DLD1 (cell line): ENCODE measurements around the gene GCN1.

Experiments used
- in situ Hi-C: cut with HindIII; loops from 2 replicates; pipeline ENCODE4 v1.10.0; 2017; ENCODE audit warnings: low sequenced_read_pairs

The GCN1 gene

DNA sequence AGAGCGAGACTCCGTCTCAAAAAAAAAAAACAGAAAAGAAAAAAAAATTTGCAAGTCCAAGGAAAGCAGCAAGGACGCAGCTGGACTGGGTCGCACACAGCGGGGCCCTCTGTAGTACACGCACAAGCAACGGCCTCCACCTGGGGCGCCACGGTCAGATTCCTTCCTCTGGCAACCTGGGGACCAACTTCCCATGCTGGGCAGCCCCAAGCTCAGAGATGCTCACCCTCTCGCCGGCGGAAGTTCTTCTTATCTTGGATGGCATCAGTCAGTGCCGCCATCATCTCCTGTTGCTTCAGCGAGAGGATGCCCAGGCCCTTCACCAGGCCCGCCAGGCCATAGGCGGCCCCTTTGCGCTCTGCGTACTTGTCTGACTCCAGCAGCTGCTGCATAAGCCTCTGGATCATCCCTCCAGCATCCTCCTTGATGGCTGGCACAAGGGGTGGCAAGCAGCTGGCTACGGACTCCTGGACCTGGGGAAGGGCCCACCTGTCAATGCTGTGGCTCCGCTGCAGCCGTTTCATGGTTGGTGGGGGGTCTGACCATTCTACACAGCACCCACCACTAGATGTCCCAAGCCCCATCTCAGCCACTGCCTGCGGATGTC lies 43.5 kb downstream of the GCN1 start:
- in situ Hi-C loops, result no loop called here

DNA sequence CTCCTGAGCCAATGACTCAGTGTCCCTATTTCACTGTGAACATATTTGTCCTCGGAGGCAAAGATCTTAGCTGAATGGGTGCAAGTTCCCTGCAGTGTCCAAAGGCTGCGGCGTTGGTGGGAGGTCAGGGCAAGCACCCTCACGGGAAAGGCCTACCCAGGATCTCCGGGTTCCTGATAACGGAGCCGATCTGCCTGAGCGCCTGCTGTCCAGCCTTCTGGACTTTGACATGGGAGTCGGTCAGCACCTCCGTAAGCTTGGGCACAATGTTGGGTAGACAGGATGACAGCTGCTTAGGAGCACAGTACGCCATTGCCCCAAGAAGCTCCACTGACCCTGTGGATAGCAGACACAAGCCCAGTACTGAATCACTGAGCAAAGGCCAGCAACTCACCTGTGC lies 46.5 kb downstream of the GCN1 start:
- in situ Hi-C loops, result no loop called here

DNA sequence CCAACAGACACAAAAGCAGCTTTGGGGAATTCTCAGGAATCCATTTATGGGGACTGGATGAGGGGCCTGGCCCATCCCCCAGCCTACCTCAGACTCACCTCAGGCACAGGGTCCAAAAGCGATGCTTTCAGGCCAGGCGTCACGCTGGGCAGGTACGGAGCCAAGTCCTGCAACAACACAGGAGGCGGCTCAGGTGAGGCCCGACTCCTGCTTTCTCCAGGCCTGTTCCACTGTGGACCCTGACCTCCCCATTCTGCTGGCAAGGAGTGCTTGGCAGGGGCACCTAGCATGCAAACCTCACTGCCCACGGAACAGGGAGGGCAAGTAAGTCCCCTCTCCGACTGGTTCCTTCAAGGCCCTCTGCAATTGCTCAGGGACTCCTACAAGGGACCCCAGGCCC lies 49.4 kb downstream of the GCN1 start:
- in situ Hi-C loops, result no loop called here

DNA sequence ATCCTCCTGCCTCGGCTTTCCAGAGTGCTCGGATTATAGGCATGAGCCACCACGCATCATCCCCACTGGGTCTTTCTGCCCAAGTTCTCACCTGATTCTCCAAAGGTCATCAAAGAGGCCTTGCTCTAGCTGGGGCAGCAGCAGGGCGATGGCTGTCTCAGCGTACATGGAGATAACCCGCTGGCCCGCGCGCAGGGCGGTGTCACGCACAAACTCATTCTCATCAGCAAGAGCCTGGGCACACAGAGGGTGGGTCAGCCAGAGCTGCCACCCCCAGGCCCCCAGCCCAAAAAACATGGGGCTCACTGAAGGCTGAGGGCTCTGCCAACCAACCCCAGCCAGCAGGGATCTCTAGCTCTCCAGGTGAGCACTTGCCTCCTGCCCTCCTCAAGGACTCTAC lies 50.3 kb downstream of the GCN1 start:
- in situ Hi-C loops, result no loop called here

DNA sequence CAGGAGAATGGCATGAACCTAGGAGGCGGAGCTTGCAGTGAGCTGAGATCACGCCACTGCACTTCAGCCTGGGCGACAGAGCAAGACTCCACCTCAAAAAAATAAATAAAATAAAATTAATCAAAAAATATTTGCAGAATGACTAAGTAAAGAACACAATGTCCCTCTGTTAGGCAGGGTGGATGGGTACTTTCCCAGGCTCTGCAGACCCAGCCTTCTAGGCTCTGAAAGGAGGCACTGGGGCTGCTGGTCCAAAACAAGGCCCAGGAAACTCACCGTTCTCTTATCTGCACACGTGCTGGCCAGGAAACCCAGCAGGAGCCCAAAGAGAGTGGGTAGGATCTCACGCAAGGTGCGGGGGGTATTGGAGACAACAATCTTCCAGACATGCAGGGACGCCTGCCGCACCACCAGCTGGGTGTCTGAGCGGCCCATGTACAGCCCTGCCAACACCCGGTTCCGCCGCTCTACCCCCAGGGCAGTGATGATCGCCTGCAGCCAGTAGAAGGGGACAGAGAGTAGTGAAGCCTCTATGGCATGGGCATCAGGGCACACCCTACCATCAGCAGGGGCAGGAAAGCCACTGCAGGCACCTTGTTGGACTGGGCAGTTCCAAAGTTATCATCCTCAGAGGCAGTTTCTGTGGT lies 52.2 kb downstream of the GCN1 start:
- in situ Hi-C loops, result no loop called here

DNA sequence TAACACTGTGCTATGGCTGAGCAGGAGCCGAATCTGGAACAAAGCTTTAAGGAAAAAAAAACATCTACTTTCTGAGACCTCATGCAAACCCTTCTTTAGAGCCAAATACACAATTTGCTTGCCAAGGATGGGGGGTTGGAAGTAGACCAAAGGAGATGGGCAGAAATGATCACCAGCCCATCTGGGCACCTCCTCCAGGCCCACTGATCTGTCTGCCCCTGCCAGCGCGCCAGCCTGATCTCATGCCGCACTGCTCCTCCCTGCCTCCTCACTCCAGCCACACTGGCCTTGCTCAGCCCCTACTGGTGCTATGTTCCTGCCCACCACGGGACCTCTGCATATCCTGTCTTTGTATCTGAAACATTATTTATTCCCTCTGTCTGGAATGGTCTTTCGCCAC lies 53.2 kb downstream of the GCN1 start:
- in situ Hi-C loops, result no loop called here

DNA sequence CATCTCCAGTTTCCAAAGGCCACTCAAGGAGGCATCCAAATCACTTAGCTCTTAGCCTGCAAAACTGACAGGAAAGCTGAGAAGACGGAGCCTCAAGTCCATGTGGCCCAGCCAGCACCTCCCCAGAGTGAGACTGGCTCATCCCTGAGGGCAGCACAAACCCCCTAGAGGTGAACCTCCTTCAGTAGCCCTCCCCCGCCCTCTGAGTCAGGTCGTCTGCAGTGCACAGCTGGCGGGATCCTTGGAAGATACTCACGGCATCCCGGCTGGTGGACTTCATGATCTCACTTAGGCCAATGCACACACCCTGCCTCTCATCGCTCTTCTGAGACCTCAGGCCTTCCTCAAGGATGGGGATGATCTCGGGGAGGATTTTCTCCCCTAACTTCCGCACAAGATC lies 53.9 kb downstream of the GCN1 start:
- in situ Hi-C loops, result no loop called here

DNA sequence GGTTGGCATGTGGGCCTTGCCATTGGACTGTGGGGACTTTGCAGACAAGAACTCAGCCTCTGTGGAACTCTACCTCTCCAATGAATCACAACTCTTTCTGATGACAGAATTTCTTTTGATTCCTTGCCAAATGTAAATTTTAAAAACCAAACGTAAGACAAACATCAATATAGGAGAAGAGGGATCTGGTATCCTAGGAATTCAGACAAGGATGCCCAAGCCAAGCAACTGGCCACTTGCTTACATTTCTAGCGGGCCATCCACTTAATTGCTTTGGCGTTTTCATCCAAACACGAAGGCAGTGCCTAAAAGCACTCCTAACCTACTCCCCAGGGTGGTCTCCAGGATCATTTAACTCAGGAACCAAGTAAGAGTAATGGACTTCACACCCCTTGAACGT lies 54.6 kb downstream of the GCN1 start:
- in situ Hi-C loops, result no loop called here

DNA sequence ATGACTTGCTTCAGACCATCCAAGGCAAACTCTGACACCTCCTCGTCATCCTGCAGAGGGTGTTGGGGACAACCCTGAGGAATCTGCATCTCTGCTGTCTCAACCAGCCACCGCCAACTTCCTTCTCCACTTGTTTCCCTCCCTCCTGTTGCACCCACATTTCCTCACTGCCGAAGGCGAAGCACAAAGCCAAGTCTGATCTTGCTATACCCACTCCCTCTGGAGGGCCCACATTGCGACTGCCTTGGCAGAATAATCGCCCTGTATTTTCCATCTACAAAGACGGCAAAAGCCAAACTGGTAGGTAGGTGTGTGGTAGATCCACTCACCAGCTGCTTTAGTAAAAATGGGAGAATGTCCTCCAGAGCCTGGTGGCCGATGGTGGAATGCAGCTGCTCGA lies 56.1 kb downstream of the GCN1 start:
- in situ Hi-C loops, result no loop called here

DNA sequence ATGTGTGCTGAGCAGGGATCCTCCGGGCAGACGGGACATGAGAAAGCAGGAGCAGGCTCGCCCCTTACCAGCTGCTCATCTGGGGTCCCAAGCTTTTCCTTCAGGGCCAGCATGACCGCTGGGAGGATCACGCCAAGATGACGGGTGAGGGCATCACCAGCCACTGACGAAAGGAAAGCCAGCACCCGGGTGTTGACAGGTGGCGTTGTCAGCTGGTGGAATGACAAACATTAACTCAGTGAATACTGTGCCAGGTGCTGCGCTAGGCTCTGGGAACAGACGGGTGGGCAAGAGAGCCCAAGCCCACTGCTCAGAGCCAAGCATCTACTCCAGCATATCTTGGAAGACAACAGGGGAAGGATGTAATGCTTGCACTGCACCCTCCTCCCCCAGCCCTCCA lies 56.7 kb downstream of the GCN1 start:
- in situ Hi-C loops, result no loop called here

DNA sequence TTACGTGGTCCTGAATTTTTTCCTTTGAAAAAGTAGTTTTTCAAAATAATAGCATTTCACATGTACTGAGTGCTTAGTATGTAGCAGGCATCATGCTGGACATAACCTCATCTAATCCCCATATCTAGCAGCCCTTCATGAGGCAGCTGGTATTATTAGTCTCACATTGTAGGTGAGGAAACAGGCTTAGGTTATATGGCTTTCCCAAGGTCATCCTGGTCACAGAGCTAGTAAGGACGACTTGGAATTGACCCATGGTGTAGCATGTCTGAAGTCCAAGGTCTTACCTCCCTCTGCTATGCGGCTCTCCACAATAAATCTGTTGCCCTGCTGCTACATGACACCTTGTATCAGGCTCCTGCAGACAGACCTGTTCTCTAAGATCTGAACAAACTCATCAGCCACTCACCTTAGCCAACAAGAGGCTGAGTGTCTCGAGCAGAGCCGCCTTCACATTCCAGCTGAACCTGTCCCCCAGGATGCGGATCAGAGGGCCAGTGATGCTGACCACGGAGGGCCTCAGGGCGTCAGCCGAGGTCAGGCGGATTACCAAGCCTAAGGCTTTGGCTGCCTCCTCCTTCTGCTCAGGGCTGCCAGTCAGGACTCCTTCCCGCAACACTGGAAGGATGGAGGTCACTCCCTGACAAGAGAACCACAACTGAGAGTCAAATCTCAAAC lies 58.3 kb downstream of the GCN1 start:
- in situ Hi-C loops, result no loop called here

DNA sequence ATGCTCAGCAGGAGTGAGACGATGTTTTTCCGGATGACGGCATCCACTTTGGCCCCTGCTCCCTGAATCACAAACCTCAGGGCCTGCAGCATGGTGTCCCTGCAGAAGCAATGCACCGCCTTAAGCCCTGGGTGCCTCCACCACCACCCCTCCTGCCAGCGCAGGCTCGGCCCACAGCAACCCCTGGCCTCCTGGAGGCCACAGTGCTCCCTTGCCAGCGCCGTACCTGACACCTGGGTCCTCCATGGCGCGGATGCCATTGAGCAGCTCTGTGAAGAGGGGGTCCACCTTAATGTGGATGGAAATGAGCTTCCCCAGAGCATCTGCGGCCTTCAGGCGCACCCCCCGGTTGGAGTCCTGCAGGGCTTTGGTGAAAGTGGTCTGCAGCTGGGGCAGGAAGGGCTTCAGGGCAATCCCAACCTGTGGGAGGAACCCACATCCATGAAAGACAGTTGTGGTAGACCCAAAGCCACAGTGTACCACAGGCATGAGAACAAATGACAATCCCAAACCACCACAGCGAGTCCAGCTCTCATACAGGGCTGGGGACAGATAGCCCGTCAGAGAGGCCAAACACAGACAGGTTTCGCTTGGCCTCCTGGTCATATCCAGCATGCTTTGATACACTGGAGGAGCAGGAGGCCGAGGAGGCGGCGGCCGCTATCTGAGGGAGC lies 60.1 kb downstream of the GCN1 start:
- in situ Hi-C loops, result no loop called here

DNA sequence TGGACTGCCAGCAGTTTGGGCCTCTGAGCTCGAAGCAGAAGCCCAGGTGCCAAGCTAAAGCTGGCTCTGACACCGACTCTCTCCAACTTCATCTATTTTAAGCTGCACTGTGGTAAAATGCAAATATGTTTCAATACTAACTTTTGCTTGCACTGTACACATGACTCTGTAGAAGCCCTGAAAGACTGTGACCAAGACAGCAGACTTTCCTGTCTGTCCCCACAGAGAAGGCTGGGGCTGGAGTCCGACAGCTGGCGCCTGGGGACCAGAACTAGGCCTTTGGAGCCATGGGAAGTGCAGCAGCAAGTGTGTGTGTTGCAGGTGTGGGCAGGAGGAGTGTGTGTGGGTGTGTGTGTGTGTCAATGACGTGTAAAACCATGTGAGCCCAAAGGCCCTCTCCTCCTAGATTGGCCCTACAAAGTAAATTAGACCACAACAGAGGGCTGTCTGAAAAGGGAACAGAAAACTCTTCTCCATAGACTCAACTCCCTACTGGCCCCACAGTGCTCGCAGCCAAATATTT lies 61.6 kb downstream of the GCN1 start:
- in situ Hi-C loops, result no loop called here

DNA sequence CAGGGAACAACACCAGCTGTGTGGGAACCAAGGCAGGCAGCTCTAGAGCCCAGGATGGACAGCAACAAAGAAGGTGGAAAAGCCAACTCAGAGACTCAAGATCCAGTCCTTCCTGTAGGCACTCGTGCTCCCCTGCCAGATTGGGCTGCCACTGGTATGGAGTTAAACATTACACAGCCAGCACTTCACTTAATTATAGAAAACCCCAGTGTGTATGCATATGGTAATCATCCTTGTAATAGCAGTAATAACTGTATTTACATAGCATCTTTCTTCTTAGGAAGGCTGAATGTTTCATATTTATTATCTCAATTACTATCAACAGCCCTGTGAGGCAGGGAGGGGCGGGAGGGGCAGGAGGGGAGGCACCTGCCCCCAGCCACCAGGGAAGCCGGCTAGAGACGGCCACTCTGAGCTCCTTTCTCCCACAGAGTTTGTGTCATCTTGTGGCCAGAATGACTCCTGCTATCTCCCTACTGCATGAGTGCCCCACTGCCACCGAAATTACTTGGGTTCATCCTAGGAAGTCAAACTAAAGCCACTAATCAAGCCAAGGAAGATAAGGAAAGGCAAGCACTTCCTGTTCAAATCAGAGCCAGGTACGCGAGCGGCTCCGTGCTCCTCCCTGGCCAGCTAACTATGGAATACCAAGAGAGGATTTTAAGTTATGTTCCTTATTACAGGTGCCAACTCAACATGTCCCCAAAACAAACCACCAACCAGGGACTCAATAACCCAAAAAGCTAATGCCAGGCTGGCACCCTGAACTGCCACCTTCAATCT lies 62.3 kb downstream of the GCN1 start:
- in situ Hi-C loops, result no loop called here

DNA sequence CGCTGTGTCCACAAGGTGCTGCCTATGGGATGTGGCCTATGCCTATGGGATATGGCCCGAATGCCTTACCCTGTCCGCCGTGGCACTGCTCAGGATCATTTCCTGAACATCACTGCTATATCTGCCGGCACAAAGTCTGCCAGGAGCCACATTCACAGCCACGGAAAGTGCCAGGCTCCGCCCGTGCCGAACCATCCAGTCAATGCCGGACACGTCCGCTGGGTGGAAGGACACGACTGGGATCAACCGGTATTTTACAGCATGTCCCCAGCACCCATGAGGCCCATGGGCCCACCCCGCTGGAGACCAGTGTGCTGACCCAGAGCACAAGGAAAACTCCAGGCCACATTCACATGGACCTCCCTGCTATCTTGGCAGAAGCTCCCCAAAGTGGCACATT lies 63.4 kb downstream of the GCN1 start:
- in situ Hi-C loops, result no loop called here

DNA sequence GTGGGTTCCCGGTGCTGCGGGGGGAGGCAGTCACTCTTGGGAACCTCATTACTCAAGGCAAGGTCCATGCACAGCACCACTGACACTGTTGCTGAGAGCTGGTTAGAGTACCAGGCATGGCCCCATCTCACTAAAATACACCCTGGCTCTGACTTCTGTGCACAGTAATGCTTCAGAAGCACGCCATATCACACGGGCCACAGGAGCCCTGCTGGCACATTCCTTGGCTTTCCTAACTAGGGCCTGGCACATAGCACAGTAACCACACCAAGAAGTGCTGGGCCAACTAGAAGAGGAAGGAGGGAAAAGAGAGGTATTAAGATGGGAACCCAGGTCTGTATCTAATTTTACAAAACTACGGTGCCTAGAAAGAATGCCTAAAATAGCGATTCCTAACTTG lies 64.5 kb downstream of the GCN1 start:
- in situ Hi-C loops, result no loop called here

DNA sequence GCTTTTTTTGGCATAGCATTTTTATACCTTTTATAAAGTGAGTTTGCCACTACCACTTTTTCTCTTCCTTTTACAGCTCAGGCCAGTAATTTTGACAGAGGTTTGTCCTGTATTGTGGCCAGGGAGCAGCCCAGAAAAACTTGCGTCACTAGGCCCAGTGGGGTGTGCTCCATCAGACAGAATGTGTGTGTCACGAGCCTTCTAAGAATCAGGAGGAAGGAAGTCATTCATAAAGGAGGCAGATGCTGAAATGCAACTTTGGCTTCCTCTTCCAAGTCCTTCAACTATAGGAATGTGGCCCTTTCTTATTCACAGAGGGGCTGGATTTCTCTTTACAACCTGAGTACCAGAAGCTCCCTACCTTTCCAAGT lies 67.9 kb downstream of the GCN1 start:
- in situ Hi-C loops, result no loop called here

DNA sequence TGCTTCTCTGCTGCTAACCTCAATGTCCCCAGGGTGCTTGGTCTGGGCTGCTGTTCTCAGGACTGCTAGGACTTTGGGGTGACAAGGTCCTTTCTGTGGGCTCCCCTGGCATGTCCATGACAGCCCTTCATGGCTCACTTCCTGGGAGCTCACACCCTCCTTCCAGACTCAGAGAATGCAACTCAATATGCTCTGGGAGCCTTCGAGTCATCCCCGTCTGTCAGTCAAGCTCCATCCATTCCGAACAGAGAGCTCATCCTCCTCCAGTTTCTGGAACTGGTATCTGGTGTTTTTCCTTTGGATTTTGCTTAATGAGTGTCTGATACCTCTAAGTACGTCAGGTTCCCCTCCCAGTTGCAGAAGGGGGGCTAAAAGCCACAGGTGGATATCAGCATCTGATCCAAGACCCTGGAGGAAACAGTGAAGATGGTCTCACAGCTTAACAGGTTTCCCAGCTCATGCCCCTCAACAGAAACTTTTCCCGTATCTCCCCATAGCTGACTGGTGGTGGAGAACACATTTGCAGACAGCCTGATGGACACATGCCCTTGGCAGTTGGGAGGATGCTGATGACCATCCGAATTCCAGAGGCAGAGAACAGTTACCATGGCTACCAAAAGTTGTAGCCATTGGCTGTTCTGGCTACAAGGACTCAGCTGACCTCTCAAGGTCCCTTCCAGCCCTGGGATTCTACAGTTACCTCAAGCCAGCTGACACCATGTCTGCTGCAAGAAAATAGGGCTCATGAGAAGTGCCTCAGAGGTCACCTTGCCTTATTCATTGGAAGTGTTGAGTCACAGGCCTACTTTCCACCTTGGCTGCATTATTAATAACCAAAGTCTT lies 68.5 kb downstream of the GCN1 start:
- in situ Hi-C loops, result no loop called here

DNA sequence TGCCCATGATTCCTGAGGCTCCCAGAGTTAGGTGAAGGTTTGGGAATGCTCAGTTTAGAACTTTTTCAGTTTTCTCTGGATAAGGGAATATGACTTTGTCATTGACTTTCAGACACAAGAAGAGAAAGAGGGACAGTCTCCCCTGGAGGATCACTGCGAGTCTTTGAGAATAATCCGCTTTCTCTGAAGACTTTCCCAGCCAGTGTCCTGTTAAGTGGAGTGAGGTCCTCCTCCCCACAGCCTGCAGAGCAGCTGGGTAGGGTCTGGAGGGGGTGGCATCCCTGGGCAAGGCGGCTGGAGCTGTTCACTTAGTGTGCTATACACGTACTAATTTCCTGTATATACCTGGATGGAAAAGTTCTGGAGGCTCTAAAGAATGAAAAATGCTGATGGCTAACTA lies 69.5 kb downstream of the GCN1 start:
- in situ Hi-C loops, result no loop called here

DNA sequence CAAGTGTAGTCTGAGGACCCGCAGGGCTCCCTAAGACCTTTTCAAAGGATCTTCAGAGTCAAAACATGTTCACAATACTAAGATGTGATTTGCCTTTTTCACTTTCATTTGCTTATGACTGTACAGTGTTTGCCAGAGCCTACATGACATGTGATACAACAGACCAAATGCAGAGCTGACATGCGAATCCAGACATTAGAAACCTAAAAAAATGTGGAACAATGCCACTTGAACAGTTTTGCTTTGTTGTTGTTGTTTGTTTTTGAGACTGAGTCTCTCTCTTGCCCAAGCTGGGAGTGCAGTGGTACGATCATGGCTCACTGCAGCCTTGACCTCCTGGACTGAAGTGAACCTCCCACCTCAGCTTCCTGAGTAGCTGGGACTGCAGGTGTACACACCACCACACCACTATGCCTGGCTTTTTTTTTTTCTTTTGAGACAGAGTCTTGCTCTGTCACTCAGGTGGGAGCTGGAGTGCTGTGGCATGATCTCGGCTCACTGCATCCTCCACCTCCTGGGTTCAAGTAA lies 72.7 kb downstream of the GCN1 start:
- in situ Hi-C loops, result no loop called here
